ENCODE data around the gene TIMM23. TPM values are rescaled to one million over a fixed set of nuclear protein-coding genes. Genes with fewer than 3 reads are reported as not detected.

TIMM23 gene
- total RNA-seq, 1 experiment from 2014 or later = 103 TPM

DNA sequence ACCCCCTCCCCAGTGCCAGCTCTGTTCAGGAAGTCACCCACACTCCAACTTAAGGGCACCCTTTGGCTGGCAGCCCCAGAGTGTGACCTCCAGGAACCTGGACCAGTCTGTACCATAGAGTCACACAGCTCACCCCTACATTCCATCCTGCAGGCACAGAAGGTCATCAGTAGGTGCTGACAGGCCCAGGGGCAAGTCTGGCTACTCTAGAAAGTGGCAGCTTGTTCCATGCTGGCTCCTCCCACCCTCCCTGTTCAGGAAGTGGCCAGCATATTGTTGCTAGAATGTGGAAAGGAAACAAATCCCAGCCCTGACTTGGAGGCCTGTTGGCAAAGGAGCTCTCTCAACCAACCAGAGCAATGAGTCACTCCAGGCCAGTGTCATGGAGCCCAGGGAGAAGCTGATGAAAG, 61.3 kb downstream of the TIMM23 start:
- intact Hi-C loops (cut with micrococcal nuclease; ENCODE audit: unreplicated experiment) (no loop called here), in situ Hi-C loops (cut with HindIII; ENCODE audit: low pct_unique_long_range_greater_than_20kb, low sequenced_read_pairs) (no loop called here)
- Histone ChIP-seq H3K27me3 (ENCODE audit: control insufficient read depth, insufficient read depth, low read length) (no peaks in the 10 kb centered on the region), H3K4me3 (ENCODE audit: low read depth in 2 of 2, low read length in 2 of 2) (no peak overlapping the region), H3K36me3 (ENCODE audit: control insufficient read depth, insufficient read depth, low read length) (no peaks in the 10 kb centered on the region), H3K9me3 (ENCODE audit: control insufficient read depth, insufficient read depth, low read depth, low read length) (no peaks in the 10 kb centered on the region), H3K4me1 (ENCODE audit: control insufficient read depth, insufficient read depth, low read length) (peaks cover 12% of the 10 kb centered on the region), H3K27ac (ENCODE audit: low read length) (no peak overlapping the region)
- ChIA-PET POLR2A (no interaction called here), CTCF (no interaction called here)
- ATAC-seq (no peak), DNase-seq (ENCODE audit: low read depth, low spot score) (no peak)
- TF ChIP-seq SIN3A (IDR thresholded peaks at IDR 0.05; ENCODE audit: borderline replicate concordance, insufficient read depth, low read depth, low read length) (no peak), TCF7L2 (IDR thresholded peaks at IDR 0.05; ENCODE audit: low read depth, low read length) (no peak)
- TF ChIP-seq, protein P1, sequence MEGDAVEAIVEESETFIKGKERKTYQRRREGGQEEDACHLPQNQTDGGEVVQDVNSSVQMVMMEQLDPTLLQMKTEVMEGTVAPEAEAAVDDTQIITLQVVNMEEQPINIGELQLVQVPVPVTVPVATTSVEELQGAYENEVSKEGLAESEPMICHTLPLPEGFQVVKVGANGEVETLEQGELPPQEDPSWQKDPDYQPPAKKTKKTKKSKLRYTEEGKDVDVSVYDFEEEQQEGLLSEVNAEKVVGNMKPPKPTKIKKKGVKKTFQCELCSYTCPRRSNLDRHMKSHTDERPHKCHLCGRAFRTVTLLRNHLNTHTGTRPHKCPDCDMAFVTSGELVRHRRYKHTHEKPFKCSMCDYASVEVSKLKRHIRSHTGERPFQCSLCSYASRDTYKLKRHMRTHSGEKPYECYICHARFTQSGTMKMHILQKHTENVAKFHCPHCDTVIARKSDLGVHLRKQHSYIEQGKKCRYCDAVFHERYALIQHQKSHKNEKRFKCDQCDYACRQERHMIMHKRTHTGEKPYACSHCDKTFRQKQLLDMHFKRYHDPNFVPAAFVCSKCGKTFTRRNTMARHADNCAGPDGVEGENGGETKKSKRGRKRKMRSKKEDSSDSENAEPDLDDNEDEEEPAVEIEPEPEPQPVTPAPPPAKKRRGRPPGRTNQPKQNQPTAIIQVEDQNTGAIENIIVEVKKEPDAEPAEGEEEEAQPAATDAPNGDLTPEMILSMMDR (IDR thresholded peaks at IDR 0.05) = no peak
- TF ChIP-seq, protein P2, sequence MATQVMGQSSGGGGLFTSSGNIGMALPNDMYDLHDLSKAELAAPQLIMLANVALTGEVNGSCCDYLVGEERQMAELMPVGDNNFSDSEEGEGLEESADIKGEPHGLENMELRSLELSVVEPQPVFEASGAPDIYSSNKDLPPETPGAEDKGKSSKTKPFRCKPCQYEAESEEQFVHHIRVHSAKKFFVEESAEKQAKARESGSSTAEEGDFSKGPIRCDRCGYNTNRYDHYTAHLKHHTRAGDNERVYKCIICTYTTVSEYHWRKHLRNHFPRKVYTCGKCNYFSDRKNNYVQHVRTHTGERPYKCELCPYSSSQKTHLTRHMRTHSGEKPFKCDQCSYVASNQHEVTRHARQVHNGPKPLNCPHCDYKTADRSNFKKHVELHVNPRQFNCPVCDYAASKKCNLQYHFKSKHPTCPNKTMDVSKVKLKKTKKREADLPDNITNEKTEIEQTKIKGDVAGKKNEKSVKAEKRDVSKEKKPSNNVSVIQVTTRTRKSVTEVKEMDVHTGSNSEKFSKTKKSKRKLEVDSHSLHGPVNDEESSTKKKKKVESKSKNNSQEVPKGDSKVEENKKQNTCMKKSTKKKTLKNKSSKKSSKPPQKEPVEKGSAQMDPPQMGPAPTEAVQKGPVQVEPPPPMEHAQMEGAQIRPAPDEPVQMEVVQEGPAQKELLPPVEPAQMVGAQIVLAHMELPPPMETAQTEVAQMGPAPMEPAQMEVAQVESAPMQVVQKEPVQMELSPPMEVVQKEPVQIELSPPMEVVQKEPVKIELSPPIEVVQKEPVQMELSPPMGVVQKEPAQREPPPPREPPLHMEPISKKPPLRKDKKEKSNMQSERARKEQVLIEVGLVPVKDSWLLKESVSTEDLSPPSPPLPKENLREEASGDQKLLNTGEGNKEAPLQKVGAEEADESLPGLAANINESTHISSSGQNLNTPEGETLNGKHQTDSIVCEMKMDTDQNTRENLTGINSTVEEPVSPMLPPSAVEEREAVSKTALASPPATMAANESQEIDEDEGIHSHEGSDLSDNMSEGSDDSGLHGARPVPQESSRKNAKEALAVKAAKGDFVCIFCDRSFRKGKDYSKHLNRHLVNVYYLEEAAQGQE (IDR thresholded peaks at IDR 0.05; ENCODE audit: insufficient read depth in 1 of 2, low read depth in 2 of 2, low read length in 1 of 2) = no peak
- BruUV-seq (replicated peaks) = no TSS peak

GRCh38 chr10:46035923-46036849, 63.9 kb downstream of the TIMM23 start:
- Histone ChIP-seq H3K9me3 (ENCODE audit: control insufficient read depth, insufficient read depth, low read depth, low read length) (no peaks in the 10 kb centered on the region), H3K4me1 (ENCODE audit: control insufficient read depth, insufficient read depth, low read length) (no peaks in the 10 kb centered on the region), H3K27ac (ENCODE audit: low read length) (no peak overlapping the region), H3K36me3 (ENCODE audit: control insufficient read depth, insufficient read depth, low read length) (no peaks in the 10 kb centered on the region), H3K27me3 (ENCODE audit: control insufficient read depth, insufficient read depth, low read length) (no peaks in the 10 kb centered on the region), H3K4me3 (ENCODE audit: low read depth in 2 of 2, low read length in 2 of 2) (no peak overlapping the region)
- ATAC-seq (0 out of 2 replicates have a peak, but pooled peaks have one; percentile 54), DNase-seq (ENCODE audit: low read depth, low spot score) (no peak)
- intact Hi-C loops (cut with micrococcal nuclease; ENCODE audit: unreplicated experiment) (no loop called here), in situ Hi-C loops (cut with HindIII; ENCODE audit: low pct_unique_long_range_greater_than_20kb, low sequenced_read_pairs) (no loop called here)
- no TSS peak for BruUV-seq (replicated peaks)
- ChIA-PET POLR2A (no interaction called here), CTCF (interaction anchor here (0.7 kb wide), 1 partner anchor 191 kb away, joined by 3 read pairs; no protein-coding TSS in a partner anchor)
- no peak for TF ChIP-seq POLR2AphosphoS5 (IDR thresholded peaks at IDR 0.05; ENCODE audit: low read depth, low read length)
- TF ChIP-seq, protein P1 (IDR thresholded peaks at IDR 0.05) = peak; percentile 31
